K562 (cell line): ENCODE results near the gene AGAP1. TPM values are rescaled to one million over a fixed set of nuclear protein-coding genes. Genes with fewer than 3 reads are reported as not detected.

Source experiments
- ATAC-seq: fragments of 200-7000 bp; cut with Tn5 transposase; 3 replicates; pipeline ENCODE4 v1.9.1; 2020; ENCODE audit warnings: moderate library complexity
- BruUV-seq: library from RNA; stranded (reverse); fragments of 400-500 nt; replicated peaks from 2 replicates; lab custom pipeline; 2021; lab: Mats Ljungman, UMichigan
- CTCF ChIA-PET: fragments of 300-600 bp; formaldehyde crosslinking; extraction: SDS; loops from one replicate; lab custom pipeline; 2021; ENCODE audit warnings: low intra/inter-chr PET ratio; lab: Yijun Ruan, JAX
- POLR2A ChIA-PET: fragments of 300-600, 350-650 bp; sonication (Branson Sonifier 250); formaldehyde crosslinking; extraction: SDS; loops from one replicate; lab custom pipeline; 2021; ENCODE audit warnings: antibody characterized with exemption, inconsistent platforms; lab: Yijun Ruan, JAX
- DNase-seq, 4 experiments: peaks; one replicate each; pipeline versions ENCODE4 v3.0.0 to v3.0.0-alpha.2; 2011 to 2018; ENCODE audit warnings: low spot score in 3 of 4, mixed read lengths in 3 of 4; ENCODE audit errors: extremely low read depth in 1 of 4
- FAIRE-seq: peaks from 2 replicates; lab custom pipeline; 2011; peaks lifted over from hg19 to GRCh38; lab: Jason Lieb, UNC
- H2AFZ ChIP-seq: 2 replicates; pipeline ENCODE4 v1.6.0; 2011; ENCODE audit warnings: low read depth, low read length, control low read depth, inconsistent platforms
- H3K27ac ChIP-seq: fragments of 200-600 bp; 3 replicates; pipeline ENCODE4 v1.8.0; 2011; ENCODE audit warnings: low read depth, mild to moderate bottlenecking, control low read depth, inconsistent platforms, low read length, moderate library complexity, mixed read lengths; ENCODE audit errors: extremely low read depth
- H3K27me3 ChIP-seq, 2 experiments: fragments of 300-600 bp in 1 of 2; 2 replicates in 1 of 2; 3 replicates in 1 of 2; pipeline versions ENCODE4 v1.6.0 to v1.8.0; 2011; ENCODE audit warnings: inconsistent platforms in 2 of 2, low read length in 2 of 2, mild to moderate bottlenecking in 1 of 2, mixed read lengths in 1 of 2, moderate library complexity in 1 of 2; ENCODE audit not compliant: control insufficient read depth in 2 of 2, insufficient read depth in 2 of 2
- H3K36me3 ChIP-seq: fragments of 300-600 bp; 3 replicates; pipeline ENCODE4 v1.8.0; 2011; ENCODE audit warnings: mild to moderate bottlenecking, low read length, inconsistent platforms; ENCODE audit not compliant: control insufficient read depth, insufficient read depth
- H3K4me1 ChIP-seq, 2 experiments: fragments of 200-600 bp in 1 of 2; replicated peaks in 1 of 2; 2 replicates in 1 of 2; 3 replicates in 1 of 2; pipeline versions ENCODE4 v1.5.1 to v1.8.0; 2011; ENCODE audit warnings: inconsistent platforms in 2 of 2, low read length in 2 of 2, mild to moderate bottlenecking in 1 of 2, mixed read lengths in 1 of 2, moderate library complexity in 1 of 2; ENCODE audit not compliant: control insufficient read depth in 2 of 2, insufficient read depth in 2 of 2
- H3K4me2 ChIP-seq: 2 replicates; pipeline ENCODE4 v1.6.1; 2011; ENCODE audit warnings: low read length, control low read depth, inconsistent platforms, mixed read lengths; ENCODE audit not compliant: insufficient read depth
- H3K4me3 ChIP-seq: fragments of 200-600 bp; sonication (generic), shearing (Covaris generic); 2 replicates; pipeline ENCODE4 v1.5.1; 2016; ENCODE audit warnings: control low read depth, inconsistent platforms
- H3K79me2 ChIP-seq: fragments of 200-600 bp; 3 replicates; pipeline ENCODE4 v1.8.0; 2011; ENCODE audit warnings: low read length, inconsistent platforms; ENCODE audit not compliant: control insufficient read depth, insufficient read depth
- H3K9ac ChIP-seq, 2 experiments: 2 replicates each; pipeline versions ENCODE4 v1.6.0 to v1.6.1; 2011; ENCODE audit warnings: low read depth in 2 of 2, low read length in 2 of 2, control low read depth in 1 of 2, inconsistent platforms in 1 of 2, mild to moderate bottlenecking in 1 of 2, mixed read lengths in 1 of 2; ENCODE audit not compliant: insufficient read depth in 1 of 2
- H3K9me1 ChIP-seq: one replicate; pipeline ENCODE4 v1.6.0; 2011; ENCODE audit warnings: inconsistent platforms, mild to moderate bottlenecking, low read length, moderate library complexity; ENCODE audit not compliant: control insufficient read depth, insufficient read depth
- H3K9me3 ChIP-seq: replicated peaks from 2 replicates; pipeline ENCODE4 v1.5.1; 2011; ENCODE audit warnings: low read depth, low read length, inconsistent platforms; ENCODE audit not compliant: control insufficient read depth, insufficient read depth
- H4K20me1 ChIP-seq: replicated peaks from 2 replicates; pipeline ENCODE4 v1.6.1; 2011; ENCODE audit warnings: low read length, inconsistent platforms, mixed read lengths; ENCODE audit not compliant: control insufficient read depth, insufficient read depth
- KLF6 ChIP-seq: fragments of 250-450 bp; sonication (Bioruptor Pico); IDR thresholded peaks from 2 replicates; pipeline ENCODE4 v1.4.0; 2020; ENCODE audit warnings: mild to moderate bottlenecking, moderate library complexity, borderline replicate concordance
- XRCC3 ChIP-seq: fragments of 450-650 bp; IDR thresholded peaks from 2 replicates; pipeline ENCODE4 v1.6.1; 2017; ENCODE audit warnings: mild to moderate bottlenecking, moderate library complexity
- ZNF175 ChIP-seq: fragments of 200-800 bp; sonication (Bioruptor generic); IDR thresholded peaks from 2 replicates; pipeline ENCODE4 v1.6.1; 2016; ENCODE audit warnings: low read depth, mild to moderate bottlenecking, missing genetic modification characterization, missing compliant biosample characterization
- WGBS: fragments of 100-300 bp; shearing (Covaris generic); methylation state at CpG from one replicate; pipeline ENCODE4 v1.1.6; 2016; ENCODE audit warnings: low coverage, mixed read lengths; ENCODE audit not compliant: insufficient coverage; ENCODE audit errors: missing lambda C conversion rate; 5-methylcytosine and 5-hydroxymethylcytosine counted together
- in situ Hi-C: fragments of 300-500 bp; cut with MboI; formaldehyde crosslinking; loops from 4 replicates; pipeline ENCODE4 v1.15.0; 2018; ENCODE audit warnings: inconsistent platforms, mixed read lengths
- intact Hi-C: fragments of 100-400 bp; cut with micrococcal nuclease; formaldehyde crosslinking; loops from 2 replicates; pipeline ENCODE4 v1.14.2; 2022
- polyA plus RNA-seq, 8 experiments: library from polyadenylated mRNA; depleted of rRNA in 4 of 8; stranded (reverse) in 5 of 8; unstranded in 3 of 8; fragments of >200 nt; fragmentation: Nextera tagmentation in 2 of 8; fragmentation: Illumina TruSeq in 1 of 8; extraction: Ambion mirVana in 2 of 8; extraction: Trizol in 1 of 8; gene quantifications; 2 replicates each; pipeline versions ENCODE4 v1.2.1 to v1.2.3, GENCODE V29; 2011 to 2014; ENCODE audit warnings: inconsistent platforms in 1 of 8, missing spikeins in 1 of 8
- total RNA-seq, 7 experiments: library from RNA; depleted of rRNA in 6 of 7; stranded (reverse); fragments of >200 nt in 6 of 7; fragmentation: Illumina TruSeq in 2 of 7; extraction: Trizol in 2 of 7; gene quantifications; 2 replicates each; pipeline versions ENCODE4 v1.2.1 to v1.2.3, GENCODE V29; 2011 to 2021; ENCODE audit warnings: low replicate concordance in 1 of 7
- TF ChIP-seq, protein P1 (sequence below): fragments of 450-650 bp; formaldehyde crosslinking; IDR thresholded peaks from 2 replicates; pipeline ENCODE4 v1.4.0; 2020; ENCODE audit warnings: mild to moderate bottlenecking, moderate library complexity
- TF ChIP-seq, protein P2 (sequence below): fragments of 450-650 bp; IDR thresholded peaks from 2 replicates; pipeline ENCODE4 v1.6.1; 2016; ENCODE audit warnings: low read depth

AGAP1 gene
- total and polyA plus RNA-seq, 9 of the 15 experiments (the other 6 are each of a cell fraction or from before 2014, with no cell fraction given), result 1.3 to 24.0 (median 10.6) TPM

- ChIA-PET POLR2A (interaction anchor here (0.6 kb wide), 1 partner anchor 389 kb away, joined by 3 read pairs; no protein-coding TSS in a partner anchor), CTCF (no interaction called here)
- Histone ChIP-seq H3K27ac (no peak overlapping the region), H3K4me3 (no peak overlapping the region), H4K20me1 (0 out of 2 replicates have a peak, but pooled peaks cover 1% of the 10 kb centered on the region), H3K4me1 (peaks cover 0 to under 1% of the 10 kb centered on the region in 2 experiments; a peak in 1 of 5 replicates), H3K79me2 (no peaks in the 10 kb centered on the region), H3K9me3 (no peaks in the 10 kb centered on the region), H3K27me3 (no peaks in the 10 kb centered on the region), H3K4me2 (no peak overlapping the region), H3K9ac (no peak overlapping the region), H3K36me3 (no peaks in the 10 kb centered on the region), H3K9me1 (no peaks in the 10 kb centered on the region), H2AFZ (no peak overlapping the region)
- DNase-seq, result no peak
- intact Hi-C loops (no loop called here), in situ Hi-C loops (no loop called here)
- WGBS, result 88% methylated on average over 8 of the region's 11 CpGs
- BruUV-seq, result no TSS peak
- no peak for ATAC-seq
- FAIRE-seq, result no peak
- TF ChIP-seq XRCC3 (no peak), KLF6 (CRISPR knock-in tag) (no peak)
Observed at GRCh38 chr2:235945608-235946140, 451.8 kb downstream of the AGAP1 start.

DNA sequence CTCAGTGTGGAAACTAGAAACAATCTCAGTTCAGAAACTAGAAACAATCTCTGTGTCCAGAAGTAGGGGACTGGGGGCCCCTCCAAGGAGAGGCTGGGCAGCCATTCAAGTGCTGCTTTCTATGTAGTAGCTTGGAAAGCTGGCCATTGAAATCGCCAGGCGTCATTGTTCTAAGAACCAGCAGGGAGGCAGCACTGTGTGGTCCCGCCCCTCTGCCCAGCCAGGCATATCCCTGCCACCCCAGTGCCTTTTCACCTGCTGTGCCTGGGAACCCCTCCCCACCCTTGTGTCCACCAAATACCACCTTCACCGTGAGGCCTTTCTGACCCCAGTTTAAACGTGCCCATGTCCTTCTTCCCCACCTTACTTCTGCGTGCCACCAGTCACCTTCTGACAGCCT, 452.7 kb downstream of the AGAP1 start:
- ATAC-seq (no peak), FAIRE-seq (no peak), DNase-seq (no peak)
- H3K9me1 ChIP-seq, result no peaks in the 10 kb centered on the region
- H3K9ac ChIP-seq, result no peak overlapping the region
- intact Hi-C loops, result no loop called here
- no peak overlapping the region for H3K27ac ChIP-seq
- in situ Hi-C loops, result no loop called here
- no TSS peak for BruUV-seq
- no peaks in the 10 kb centered on the region for H4K20me1 ChIP-seq
- WGBS, result 61% methylated on average over 5 of the region's 6 CpGs
- H3K4me1 ChIP-seq, result no peaks in the 10 kb centered on the region
- CTCF ChIA-PET, result no interaction called here
- POLR2A ChIA-PET, result interaction anchor here (0.6 kb wide), 1 partner anchor 388 kb away, joined by 3 read pairs; no protein-coding TSS in a partner anchor
- no peaks in the 10 kb centered on the region for H3K27me3 ChIP-seq
- no peaks in the 10 kb centered on the region for H3K36me3 ChIP-seq
- H3K4me2 ChIP-seq, result no peak overlapping the region
- H3K9me3 ChIP-seq, result no peaks in the 10 kb centered on the region
- H3K4me3 ChIP-seq, result no peak overlapping the region
- no peak overlapping the region for H2AFZ ChIP-seq
- no peaks in the 10 kb centered on the region for H3K79me2 ChIP-seq
- TF ChIP-seq, protein P1, sequence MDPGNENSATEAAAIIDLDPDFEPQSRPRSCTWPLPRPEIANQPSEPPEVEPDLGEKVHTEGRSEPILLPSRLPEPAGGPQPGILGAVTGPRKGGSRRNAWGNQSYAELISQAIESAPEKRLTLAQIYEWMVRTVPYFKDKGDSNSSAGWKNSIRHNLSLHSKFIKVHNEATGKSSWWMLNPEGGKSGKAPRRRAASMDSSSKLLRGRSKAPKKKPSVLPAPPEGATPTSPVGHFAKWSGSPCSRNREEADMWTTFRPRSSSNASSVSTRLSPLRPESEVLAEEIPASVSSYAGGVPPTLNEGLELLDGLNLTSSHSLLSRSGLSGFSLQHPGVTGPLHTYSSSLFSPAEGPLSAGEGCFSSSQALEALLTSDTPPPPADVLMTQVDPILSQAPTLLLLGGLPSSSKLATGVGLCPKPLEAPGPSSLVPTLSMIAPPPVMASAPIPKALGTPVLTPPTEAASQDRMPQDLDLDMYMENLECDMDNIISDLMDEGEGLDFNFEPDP, result no peak
- no peak for TF ChIP-seq ZNF175
- TF ChIP-seq, protein P2, sequence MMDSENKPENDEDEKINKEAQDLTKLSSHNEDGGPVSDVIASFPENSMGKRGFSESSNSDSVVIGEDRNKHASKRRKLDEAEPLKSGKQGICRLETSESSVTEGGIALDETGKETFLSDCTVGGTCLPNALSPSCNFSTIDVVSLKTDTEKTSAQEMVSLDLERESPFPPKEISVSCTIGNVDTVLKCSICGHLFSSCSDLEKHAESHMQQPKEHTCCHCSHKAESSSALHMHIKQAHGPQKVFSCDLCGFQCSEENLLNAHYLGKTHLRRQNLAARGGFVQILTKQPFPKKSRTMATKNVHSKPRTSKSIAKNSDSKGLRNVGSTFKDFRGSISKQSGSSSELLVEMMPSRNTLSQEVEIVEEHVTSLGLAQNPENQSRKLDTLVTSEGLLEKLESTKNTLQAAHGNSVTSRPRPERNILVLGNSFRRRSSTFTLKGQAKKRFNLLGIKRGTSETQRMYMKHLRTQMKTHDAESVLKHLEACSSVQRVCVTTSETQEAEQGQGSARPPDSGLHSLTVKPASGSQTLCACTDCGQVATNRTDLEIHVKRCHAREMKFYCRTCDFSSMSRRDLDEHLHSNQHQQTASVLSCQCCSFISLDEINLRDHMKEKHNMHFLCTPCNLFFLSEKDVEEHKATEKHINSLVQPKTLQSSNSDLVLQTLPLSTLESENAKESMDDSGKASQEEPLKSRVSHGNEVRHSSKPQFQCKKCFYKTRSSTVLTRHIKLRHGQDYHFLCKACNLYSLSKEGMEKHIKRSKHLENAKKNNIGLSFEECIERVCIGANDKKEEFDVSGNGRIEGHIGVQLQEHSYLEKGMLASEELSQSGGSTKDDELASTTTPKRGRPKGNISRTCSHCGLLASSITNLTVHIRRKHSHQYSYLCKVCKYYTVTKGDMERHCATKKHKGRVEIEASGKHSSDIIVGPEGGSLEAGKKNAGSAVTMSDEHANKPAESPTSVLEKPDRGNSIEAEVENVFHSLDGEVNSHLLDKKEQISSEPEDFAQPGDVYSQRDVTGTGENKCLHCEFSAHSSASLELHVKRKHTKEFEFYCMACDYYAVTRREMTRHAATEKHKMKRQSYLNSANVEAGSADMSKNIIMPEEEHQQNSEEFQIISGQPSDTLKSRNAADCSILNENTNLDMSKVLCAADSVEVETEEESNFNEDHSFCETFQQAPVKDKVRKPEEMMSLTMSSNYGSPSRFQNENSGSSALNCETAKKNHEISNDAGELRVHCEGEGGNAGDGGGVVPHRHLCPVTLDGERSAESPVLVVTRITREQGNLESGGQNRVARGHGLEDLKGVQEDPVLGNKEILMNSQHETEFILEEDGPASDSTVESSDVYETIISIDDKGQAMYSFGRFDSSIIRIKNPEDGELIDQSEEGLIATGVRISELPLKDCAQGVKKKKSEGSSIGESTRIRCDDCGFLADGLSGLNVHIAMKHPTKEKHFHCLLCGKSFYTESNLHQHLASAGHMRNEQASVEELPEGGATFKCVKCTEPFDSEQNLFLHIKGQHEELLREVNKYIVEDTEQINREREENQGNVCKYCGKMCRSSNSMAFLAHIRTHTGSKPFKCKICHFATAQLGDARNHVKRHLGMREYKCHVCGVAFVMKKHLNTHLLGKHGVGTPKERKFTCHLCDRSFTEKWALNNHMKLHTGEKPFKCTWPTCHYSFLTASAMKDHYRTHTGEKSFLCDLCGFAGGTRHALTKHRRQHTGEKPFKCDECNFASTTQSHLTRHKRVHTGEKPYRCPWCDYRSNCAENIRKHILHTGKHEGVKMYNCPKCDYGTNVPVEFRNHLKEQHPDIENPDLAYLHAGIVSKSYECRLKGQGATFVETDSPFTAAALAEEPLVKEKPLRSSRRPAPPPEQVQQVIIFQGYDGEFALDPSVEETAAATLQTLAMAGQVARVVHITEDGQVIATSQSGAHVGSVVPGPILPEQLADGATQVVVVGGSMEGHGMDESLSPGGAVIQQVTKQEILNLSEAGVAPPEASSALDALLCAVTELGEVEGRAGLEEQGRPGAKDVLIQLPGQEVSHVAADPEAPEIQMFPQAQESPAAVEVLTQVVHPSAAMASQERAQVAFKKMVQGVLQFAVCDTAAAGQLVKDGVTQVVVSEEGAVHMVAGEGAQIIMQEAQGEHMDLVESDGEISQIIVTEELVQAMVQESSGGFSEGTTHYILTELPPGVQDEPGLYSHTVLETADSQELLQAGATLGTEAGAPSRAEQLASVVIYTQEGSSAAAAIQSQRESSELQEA, result no peak
